SK-N-SH (cell line): Measurements from ENCODE around the gene MYL5.

Source experiments
- CTCF ChIP-seq: fragments of 200-600 bp; sonication (generic); IDR thresholded peaks from 2 replicates; pipeline ENCODE4 v1.6.1; 2017; ENCODE audit warnings: antibody characterized with exemption, mild to moderate bottlenecking, moderate library complexity
- EP300 ChIP-seq, 2 experiments: IDR thresholded peaks; 2 replicates each; pipeline versions ENCODE4 v1.4.0 to v1.6.1; 2012; ENCODE audit warnings: borderline replicate concordance in 1 of 2, low read depth in 1 of 2, low read length in 1 of 2
- FOXM1 ChIP-seq: IDR thresholded peaks from 2 replicates; pipeline ENCODE4 v1.4.0; 2012; ENCODE audit warnings: low read depth, mild to moderate bottlenecking
- YY1 ChIP-seq: IDR thresholded peaks from 2 replicates; pipeline ENCODE4 v1.4.0; 2012; ENCODE audit warnings: low read depth, mild to moderate bottlenecking

DNA sequence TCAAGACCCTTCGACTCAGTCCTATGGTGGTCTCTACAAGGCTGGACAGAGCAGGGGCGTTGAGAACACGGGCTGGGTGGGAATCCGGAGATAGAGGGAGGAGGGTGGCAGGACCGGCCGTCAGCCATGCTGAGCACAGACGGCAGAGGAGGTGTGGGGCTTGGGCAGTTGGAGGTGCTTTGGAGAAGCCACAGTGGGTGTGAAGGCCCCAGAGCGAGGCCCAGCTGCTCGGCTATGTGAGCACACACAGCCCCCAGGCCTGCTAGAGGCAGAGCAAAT lies 44.8 kb upstream of the MYL5 start:
- TF ChIP-seq CTCF (no peak), YY1 (no peak), FOXM1 (no peak), EP300 (IDR thresholded peaks at IDR 0.05; ENCODE audit: borderline replicate concordance in 1 of 2, low read depth in 1 of 2, low read length in 1 of 2) (no peak)
